Keratinocyte (primary cell): ENCODE data around the gene CEP20.

ENCODE experiments used
- EZH2 ChIP-seq: IDR thresholded peaks from one replicate; pipeline ENCODE4 v1.6.1; 2012; ENCODE audit warnings: inconsistent platforms, mild to moderate bottlenecking, low read length, moderate library complexity
- TF ChIP-seq, protein P1 (sequence below), 3 experiments: IDR thresholded peaks in 1 of 3; conservative IDR thresholded peaks in 1 of 3; optimal IDR thresholded peaks in 1 of 3; 2 replicates in 2 of 3; 3 replicates in 1 of 3; pipeline versions ENCODE3 to v1.5.1; 2011; ENCODE audit warnings: low read length in 3 of 3, mild to moderate bottlenecking in 3 of 3, moderate library complexity in 2 of 3, control low read depth in 1 of 3, inconsistent platforms in 1 of 3; ENCODE audit not compliant: insufficient read depth in 2 of 3; ENCODE audit errors: extremely low read depth in 1 of 3

DNA sequence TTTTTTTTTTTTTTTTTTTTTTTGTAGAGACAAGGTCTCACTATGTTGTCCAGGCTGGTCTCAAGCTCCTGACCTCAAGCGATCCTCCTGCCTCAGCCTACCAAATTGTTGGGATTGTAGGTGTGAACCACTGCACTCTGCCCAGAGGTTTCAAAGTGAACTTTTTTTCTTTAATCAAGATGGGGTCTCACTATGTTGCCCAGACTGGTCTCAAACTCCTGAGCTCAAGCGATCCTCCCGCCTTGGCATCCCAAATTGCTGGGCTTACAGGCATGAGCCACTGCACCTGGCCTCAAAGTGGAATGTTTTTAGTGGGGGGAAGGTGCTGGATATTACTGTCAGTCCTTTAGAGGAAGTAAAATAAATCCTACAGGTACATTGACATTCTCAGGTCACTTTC lies 12.0 kb upstream of the CEP20 start:
- TF ChIP-seq, protein P1, sequence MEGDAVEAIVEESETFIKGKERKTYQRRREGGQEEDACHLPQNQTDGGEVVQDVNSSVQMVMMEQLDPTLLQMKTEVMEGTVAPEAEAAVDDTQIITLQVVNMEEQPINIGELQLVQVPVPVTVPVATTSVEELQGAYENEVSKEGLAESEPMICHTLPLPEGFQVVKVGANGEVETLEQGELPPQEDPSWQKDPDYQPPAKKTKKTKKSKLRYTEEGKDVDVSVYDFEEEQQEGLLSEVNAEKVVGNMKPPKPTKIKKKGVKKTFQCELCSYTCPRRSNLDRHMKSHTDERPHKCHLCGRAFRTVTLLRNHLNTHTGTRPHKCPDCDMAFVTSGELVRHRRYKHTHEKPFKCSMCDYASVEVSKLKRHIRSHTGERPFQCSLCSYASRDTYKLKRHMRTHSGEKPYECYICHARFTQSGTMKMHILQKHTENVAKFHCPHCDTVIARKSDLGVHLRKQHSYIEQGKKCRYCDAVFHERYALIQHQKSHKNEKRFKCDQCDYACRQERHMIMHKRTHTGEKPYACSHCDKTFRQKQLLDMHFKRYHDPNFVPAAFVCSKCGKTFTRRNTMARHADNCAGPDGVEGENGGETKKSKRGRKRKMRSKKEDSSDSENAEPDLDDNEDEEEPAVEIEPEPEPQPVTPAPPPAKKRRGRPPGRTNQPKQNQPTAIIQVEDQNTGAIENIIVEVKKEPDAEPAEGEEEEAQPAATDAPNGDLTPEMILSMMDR (optimal IDR thresholded peaks at IDR 0.05 in 1 of 3, IDR thresholded peaks at IDR 0.05 in 1 of 3, conservative IDR thresholded peaks at IDR 0.05 in 1 of 3; ENCODE audit: extremely low read depth in 1 of 3, insufficient read depth in 2 of 3, low read length in 3 of 3): no peak
- TF ChIP-seq EZH2: no peak
